Tibial nerve (tissue), 4 donors: ENCODE measurements around the gene MXD1. TPM values are rescaled to one million over a fixed set of nuclear protein-coding genes. Genes with fewer than 3 reads are reported as not detected.

Experiments used
- DNase-seq, 2 donors: peaks; one replicate each; pipeline ENCODE4 v3.0.0-alpha.2; 2019; ENCODE audit warnings: low spot score in 2 of 2
- H3K27ac ChIP-seq, 4 donors: fragments of 200-600 bp; sonication (generic) in 3 of 4; one replicate each; pipeline ENCODE4 v1.5.1; 2017 to 2019; ENCODE audit warnings: mild to moderate bottlenecking in 1 of 4
- H3K27me3 ChIP-seq, 2 donors: fragments of 200-600 bp; sonication (generic) in 1 of 2; one replicate each; pipeline versions ENCODE4 v1.5.1 to v1.6.0; 2017 to 2019
- H3K36me3 ChIP-seq, 3 donors: fragments of 200-600 bp; sonication (generic); one replicate each; pipeline ENCODE4 v1.5.1; 2018 to 2019
- H3K4me1 ChIP-seq, 4 donors: fragments of 200-600 bp; sonication (generic) in 3 of 4; one replicate each; pipeline ENCODE4 v1.5.1; 2017 to 2019
- H3K4me3 ChIP-seq, 4 donors: fragments of 200-600 bp; sonication (generic) in 3 of 4; one replicate each; pipeline ENCODE4 v1.5.1; 2017 to 2019; ENCODE audit warnings: mild to moderate bottlenecking in 1 of 4, moderate library complexity in 1 of 4
- H3K9me3 ChIP-seq, 4 donors: fragments of 200-600 bp; sonication (generic) in 3 of 4; one replicate each; pipeline ENCODE4 v1.5.1; 2017 to 2019
- CTCF ChIP-seq, 5 experiments: fragments of 200-600 bp in 3 of 5; fragments of 450-650 bp in 2 of 5; sonication (generic) in 3 of 5; IDR thresholded peaks; one replicate each; pipeline ENCODE4 v1.5.1; 2016 to 2019; ENCODE audit warnings: antibody characterized with exemption in 5 of 5, mild to moderate bottlenecking in 3 of 5, moderate library complexity in 2 of 5
- EP300 ChIP-seq, 2 donors: sonication (generic); formaldehyde crosslinking; IDR thresholded peaks; one replicate each; pipeline ENCODE4 v1.6.1; 2017; ENCODE audit warnings: antibody characterized with exemption in 2 of 2, mild to moderate bottlenecking in 1 of 2
- POLR2A ChIP-seq, 2 donors: fragments of 450-650 bp; IDR thresholded peaks; one replicate each; pipeline ENCODE4 v1.6.1; 2017; ENCODE audit warnings: antibody characterized with exemption in 2 of 2, mild to moderate bottlenecking in 2 of 2, moderate library complexity in 2 of 2
- WGBS, 2 donors: methylation state at CpG; one replicate each; pipeline ENCODE4 v1.1.5; 2018; 5-methylcytosine and 5-hydroxymethylcytosine counted together
- total RNA-seq, 4 donors: library from RNA; depleted of rRNA; stranded (reverse); fragments of >200 nt; gene quantifications; one replicate each; pipeline ENCODE4 v1.1.0, GENCODE V29; 2016

Gene MXD1
- total RNA-seq, 4 donors from 2014 or later: 5.7 to 10.4 (median 7.6) TPM

DNA sequence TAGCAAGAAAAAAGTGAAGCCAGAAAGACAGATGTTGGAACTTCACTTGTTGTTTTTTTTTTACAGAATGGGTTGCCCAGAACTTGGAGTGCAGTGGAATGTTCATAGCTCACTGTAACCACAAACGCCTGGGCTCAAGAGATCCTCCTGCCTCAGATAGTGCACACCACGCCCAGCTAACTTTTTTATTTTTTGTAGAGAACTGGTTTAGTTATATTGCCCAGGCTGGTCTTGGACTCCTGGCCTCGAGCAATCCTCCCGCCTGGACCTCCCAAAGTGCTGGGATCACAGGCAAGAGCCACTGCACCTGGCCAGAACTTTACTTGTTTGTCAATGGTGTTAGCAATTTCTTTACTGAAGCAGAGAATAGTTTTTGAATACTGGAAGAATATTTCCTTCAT lies 58.4 kb downstream of the MXD1 start:
- Histone ChIP-seq H3K36me3 (no peaks in the 10 kb centered on the region), H3K4me3 (no peak overlapping the region), H3K9me3 (no peaks in the 10 kb centered on the region), H3K27ac (no peak overlapping the region), H3K4me1 (peaks cover 0 to 6% (median 0%) of the 10 kb centered on the region in 4 donors), H3K27me3 (no peaks in the 10 kb centered on the region)
- 66 to 67% methylated on average over 4 of the region's 4 CpGs for WGBS, 2 donors
- no peak for DNase-seq
- TF ChIP-seq CTCF (IDR thresholded peaks at IDR 0.05) (no peak), POLR2A (IDR thresholded peaks at IDR 0.05) (no peak), EP300 (IDR thresholded peaks at IDR 0.05) (no peak)

GRCh38 chr2:69975136-69975852 lies 60.4 kb downstream of the MXD1 start:
- H3K4me1 ChIP-seq: peaks cover 0 to 6% (median 0%) of the 10 kb centered on the region in 4 donors
- WGBS, 2 donors: 86 to 87% methylated on average over 12 of the region's 12 CpGs

GRCh38 chr2:69975853-69976462 lies 61.0 kb downstream of the MXD1 start:
- H3K27me3 ChIP-seq: no peaks in the 10 kb centered on the region
- H3K4me3 ChIP-seq: no peak overlapping the region
- H3K36me3 ChIP-seq: no peaks in the 10 kb centered on the region
- DNase-seq: no peak
- peaks cover 0 to 9% (median 0%) of the 10 kb centered on the region in 4 donors for H3K4me1 ChIP-seq
- 82 to 83% methylated on average over 13 of the region's 13 CpGs for WGBS, 2 donors
- no peak overlapping the region for H3K27ac ChIP-seq
- H3K9me3 ChIP-seq: no peaks in the 10 kb centered on the region
- TF ChIP-seq EP300 (IDR thresholded peaks at IDR 0.05) (no peak), CTCF (IDR thresholded peaks at IDR 0.05) (no peak), POLR2A (IDR thresholded peaks at IDR 0.05) (no peak)

More at GRCh38 chr2:69975136-69975852, 60.4 kb downstream of the MXD1 start:
- Histone ChIP-seq H3K9me3 (no peaks in the 10 kb centered on the region), H3K27ac (no peak overlapping the region), H3K27me3 (no peaks in the 10 kb centered on the region), H3K36me3 (no peaks in the 10 kb centered on the region), H3K4me3 (no peak overlapping the region)
- TF ChIP-seq POLR2A (IDR thresholded peaks at IDR 0.05): no peak
- no peak for TF ChIP-seq EP300 (IDR thresholded peaks at IDR 0.05)
- no peak for TF ChIP-seq CTCF (IDR thresholded peaks at IDR 0.05)
- no peak for DNase-seq

GRCh38 chr2:69977186-69977585 lies 62.3 kb downstream of the MXD1 start:
- WGBS, 2 donors: 91 to 95% methylated on average over 8 of the region's 8 CpGs
- peaks cover 0 to 9% (median 0%) of the 10 kb centered on the region in 4 donors for H3K4me1 ChIP-seq
- H3K27ac ChIP-seq: no peak overlapping the region
- no peaks in the 10 kb centered on the region for H3K27me3 ChIP-seq
- no peaks in the 10 kb centered on the region for H3K9me3 ChIP-seq
- no peak for DNase-seq
- no peak for TF ChIP-seq EP300 (IDR thresholded peaks at IDR 0.05)
- TF ChIP-seq CTCF (IDR thresholded peaks at IDR 0.05): no peak
- TF ChIP-seq POLR2A (IDR thresholded peaks at IDR 0.05): no peak
- H3K4me3 ChIP-seq: no peak overlapping the region
- no peaks in the 10 kb centered on the region for H3K36me3 ChIP-seq

GRCh38 chr2:69977906-69978482 lies 63.1 kb downstream of the MXD1 start:
- peaks cover 0 to 5% (median 0%) of the 10 kb centered on the region in 3 donors for H3K36me3 ChIP-seq
- DNase-seq: no peak
- no peaks in the 10 kb centered on the region for H3K9me3 ChIP-seq
- H3K27ac ChIP-seq: no peak overlapping the region
- no peaks in the 10 kb centered on the region for H3K27me3 ChIP-seq
- TF ChIP-seq CTCF (IDR thresholded peaks at IDR 0.05): no peak
- H3K4me3 ChIP-seq: no peak overlapping the region
- H3K4me1 ChIP-seq: peaks cover 0 to 9% (median 0%) of the 10 kb centered on the region in 4 donors
- 65 to 87% methylated on average over 4 of the region's 4 CpGs for WGBS, 2 donors
